Neuronal stem cell (in vitro differentiated cells): ENCODE measurements around the gene ZDHHC6.

Experiments used
- DNase-seq: peaks from one replicate; pipeline ENCODE4 v3.0.0-alpha.2; 2013; ENCODE audit warnings: low spot score
- H2AFZ ChIP-seq: one replicate; pipeline ENCODE4 v1.6.1; 2013; ENCODE audit warnings: mild to moderate bottlenecking, low read length, inconsistent platforms
- H2AK5ac ChIP-seq: 2 replicates; pipeline ENCODE4 v1.6.1; 2013; ENCODE audit warnings: low read depth, mild to moderate bottlenecking, inconsistent platforms, low read length, moderate library complexity, mixed read lengths
- H2BK120ac ChIP-seq: 2 replicates; pipeline ENCODE4 v1.6.1; 2013; ENCODE audit warnings: low read depth, mild to moderate bottlenecking, inconsistent platforms, low read length, moderate library complexity, mixed read lengths
- H2BK12ac ChIP-seq: one replicate; pipeline ENCODE4 v1.6.1; 2013; ENCODE audit warnings: low read length, inconsistent platforms
- H2BK15ac ChIP-seq: 2 replicates; pipeline ENCODE4 v1.6.1; 2013; ENCODE audit warnings: mild to moderate bottlenecking, low read length, inconsistent platforms, mixed read lengths
- H2BK5ac ChIP-seq: one replicate; pipeline ENCODE4 v1.6.1; 2013; ENCODE audit warnings: inconsistent platforms, mild to moderate bottlenecking, low read length, moderate library complexity
- H3K14ac ChIP-seq: one replicate; pipeline ENCODE4 v1.6.1; 2013; ENCODE audit warnings: low read length, inconsistent platforms
- H3K18ac ChIP-seq: 2 replicates; pipeline ENCODE4 v1.6.1; 2013; ENCODE audit warnings: low read length, inconsistent platforms
- H3K23ac ChIP-seq: 2 replicates; pipeline ENCODE4 v1.6.1; 2013; ENCODE audit warnings: low read depth, mild to moderate bottlenecking, mixed read lengths, low read length, inconsistent platforms; ENCODE audit not compliant: poor library complexity
- H3K27ac ChIP-seq: replicated peaks from 3 replicates; pipeline ENCODE4 v1.5.1; 2013; ENCODE audit warnings: low read length, inconsistent platforms
- H3K27me3 ChIP-seq, 3 experiments: 2 replicates each; pipeline ENCODE4 v1.6.1; 2013; ENCODE audit warnings: low read length in 3 of 3, mild to moderate bottlenecking in 2 of 3, inconsistent platforms in 1 of 3, low read depth in 1 of 3, mixed read lengths in 1 of 3, moderate library complexity in 1 of 3; ENCODE audit not compliant: control insufficient read depth in 3 of 3, insufficient read depth in 3 of 3
- H3K36me3 ChIP-seq, 2 donors: replicated peaks in 1 of 2; 2 replicates each; pipeline ENCODE4 v1.6.1; 2013; ENCODE audit warnings: low read length in 2 of 2; ENCODE audit not compliant: control insufficient read depth in 2 of 2, insufficient read depth in 2 of 2
- H3K4ac ChIP-seq: 2 replicates; pipeline ENCODE4 v1.6.1; 2013; ENCODE audit warnings: inconsistent platforms, mild to moderate bottlenecking, low read length, moderate library complexity
- H3K4me1 ChIP-seq, 2 donors: 1 replicate in 1 of 2; 2 replicates in 1 of 2; pipeline ENCODE4 v1.6.1; 2013; ENCODE audit warnings: low read length in 2 of 2, low read depth in 1 of 2; ENCODE audit not compliant: control insufficient read depth in 2 of 2, insufficient read depth in 1 of 2
- H3K4me2 ChIP-seq: one replicate; pipeline ENCODE4 v1.6.1; 2013; ENCODE audit warnings: mild to moderate bottlenecking, low read length, inconsistent platforms; ENCODE audit not compliant: insufficient read depth, poor library complexity, severe bottlenecking
- H3K4me3 ChIP-seq, 2 donors: 2 replicates each; pipeline ENCODE4 v1.5.1; 2013; ENCODE audit warnings: low read length in 2 of 2, mild to moderate bottlenecking in 2 of 2, inconsistent platforms in 1 of 2, moderate library complexity in 1 of 2
- H3K79me1 ChIP-seq: one replicate; pipeline ENCODE4 v1.6.1; 2013; ENCODE audit warnings: low read depth, mild to moderate bottlenecking, inconsistent platforms, low read length, moderate library complexity
- H3K9ac ChIP-seq: one replicate; pipeline ENCODE4 v1.6.1; 2013; ENCODE audit warnings: mild to moderate bottlenecking, low read depth, low read length, inconsistent platforms; ENCODE audit not compliant: poor library complexity
- H3K9me3 ChIP-seq, 2 donors: replicated peaks in 1 of 2; 2 replicates each; pipeline versions ENCODE3 to v1.6.1; 2013; ENCODE audit warnings: low read length in 2 of 2, mild to moderate bottlenecking in 2 of 2, inconsistent platforms in 1 of 2, low read depth in 1 of 2, mixed read lengths in 1 of 2, moderate library complexity in 1 of 2; ENCODE audit not compliant: control insufficient read depth in 2 of 2, insufficient read depth in 1 of 2
- H4K8ac ChIP-seq: one replicate; pipeline ENCODE4 v1.6.1; 2013; ENCODE audit warnings: low read depth, mild to moderate bottlenecking, inconsistent platforms, low read length, moderate library complexity
- H4K91ac ChIP-seq: one replicate; pipeline ENCODE4 v1.6.1; 2013; ENCODE audit warnings: low read length, low read depth, mild to moderate bottlenecking, inconsistent platforms; ENCODE audit not compliant: poor library complexity
- WGBS, 2 donors: extraction: QIAGEN DNeasy Blood & Tissue Kit; methylation state at CpG; one replicate each; pipeline ENCODE4 v1.1.7; 2013; ENCODE audit warnings: missing lambda C conversion rate in 2 of 2, mixed read lengths in 1 of 2; ENCODE audit not compliant: insufficient read length in 2 of 2, insufficient replicate concordance in 1 of 2; ENCODE audit errors: extremely low coverage in 2 of 2; 5-methylcytosine and 5-hydroxymethylcytosine counted together

Gene ZDHHC6

GRCh38 chr10:112442063-112442462 is 4.7 kb downstream of the ZDHHC6 start:
- H2BK120ac ChIP-seq: no peak overlapping the region
- H3K9me3 ChIP-seq: no peaks in the 10 kb centered on the region
- no peak overlapping the region for H2BK15ac ChIP-seq
- no CpG with 5 or more reads among the region's 3 CpGs for WGBS, 2 donors
- DNase-seq: no peak
- no peak overlapping the region for H4K91ac ChIP-seq
- H2BK12ac ChIP-seq: no peak overlapping the region
- no peak overlapping the region for H3K9ac ChIP-seq
- H3K4me1 ChIP-seq: peaks cover 2 to 3% of the 10 kb centered on the region in 2 donors
- no peak overlapping the region for H3K18ac ChIP-seq
- H2AFZ ChIP-seq: no peak overlapping the region
- no peaks in the 10 kb centered on the region for H3K79me1 ChIP-seq
- H2BK5ac ChIP-seq: no peak overlapping the region
- H3K36me3 ChIP-seq: peaks cover 15 to 82% of the 10 kb centered on the region in 2 donors
- no peak overlapping the region for H3K14ac ChIP-seq
- no peak overlapping the region for H3K4me3 ChIP-seq
- H3K4me2 ChIP-seq: no peak overlapping the region
- H3K27ac ChIP-seq: no peak overlapping the region
- no peak overlapping the region for H2AK5ac ChIP-seq
- H3K27me3 ChIP-seq: no peaks in the 10 kb centered on the region
- H3K4ac ChIP-seq: no peak overlapping the region
- H3K23ac ChIP-seq: no peak overlapping the region
- H4K8ac ChIP-seq: no peak overlapping the region

GRCh38 chr10:112441520-112441919 is 5.2 kb downstream of the ZDHHC6 start:
- H2BK15ac ChIP-seq: no peak overlapping the region
- H2BK5ac ChIP-seq: no peak overlapping the region
- no peak overlapping the region for H2AFZ ChIP-seq
- H3K27ac ChIP-seq: no peak overlapping the region
- no peak overlapping the region for H2AK5ac ChIP-seq
- no CpG with 5 or more reads among the region's 1 CpG for WGBS, 2 donors
- H3K4me3 ChIP-seq: no peak overlapping the region
- peaks cover 15 to 87% of the 10 kb centered on the region in 2 donors for H3K36me3 ChIP-seq
- no peak overlapping the region for H3K4ac ChIP-seq
- no peaks in the 10 kb centered on the region for H3K9me3 ChIP-seq
- no peak overlapping the region for H3K4me2 ChIP-seq
- H3K14ac ChIP-seq: no peak overlapping the region
- H3K79me1 ChIP-seq: no peaks in the 10 kb centered on the region
- peaks cover 2 to 3% of the 10 kb centered on the region in 2 donors for H3K4me1 ChIP-seq
- H3K27me3 ChIP-seq: no peaks in the 10 kb centered on the region
- H2BK120ac ChIP-seq: no peak overlapping the region
- H3K9ac ChIP-seq: no peak overlapping the region
- H4K8ac ChIP-seq: no peak overlapping the region
- H3K23ac ChIP-seq: no peak overlapping the region
- no peak for DNase-seq
- H3K18ac ChIP-seq: no peak overlapping the region
- H2BK12ac ChIP-seq: no peak overlapping the region
- no peak overlapping the region for H4K91ac ChIP-seq

GRCh38 chr10:112438356-112438755 is 8.4 kb downstream of the ZDHHC6 start:
- Histone ChIP-seq H3K27me3 (no peaks in the 10 kb centered on the region), H3K4me1 (no peaks in the 10 kb centered on the region), H3K4me3 (no peak overlapping the region), H2BK120ac (no peak overlapping the region), H2AK5ac (no peak overlapping the region), H2AFZ (no peak overlapping the region), H3K18ac (no peak overlapping the region), H3K4me2 (no peak overlapping the region), H3K14ac (no peak overlapping the region), H4K8ac (no peak overlapping the region), H3K36me3 (peaks cover 11 to 97% of the 10 kb centered on the region in 2 donors), H4K91ac (no peak overlapping the region), H2BK15ac (no peak overlapping the region), H3K9ac (no peak overlapping the region), H3K9me3 (no peaks in the 10 kb centered on the region), H2BK5ac (no peak overlapping the region), H2BK12ac (no peak overlapping the region), H3K23ac (no peak overlapping the region), H3K79me1 (no peaks in the 10 kb centered on the region), H3K4ac (no peak overlapping the region), H3K27ac (no peak overlapping the region)
- DNase-seq: no peak
- WGBS, 2 donors: no CpG with 5 or more reads among the region's 4 CpGs

- no peak overlapping the region for H2AFZ ChIP-seq
- no peak overlapping the region for H3K4ac ChIP-seq
- H3K9me3 ChIP-seq: no peaks in the 10 kb centered on the region
- no peak overlapping the region for H3K14ac ChIP-seq
- H3K4me2 ChIP-seq: no peak overlapping the region
- no CpG with 5 or more reads among the region's 2 CpGs for WGBS, 2 donors
- H4K91ac ChIP-seq: no peak overlapping the region
- no peak overlapping the region for H3K27ac ChIP-seq
- no peaks in the 10 kb centered on the region for H3K27me3 ChIP-seq
- H3K36me3 ChIP-seq: peaks cover 15 to 98% of the 10 kb centered on the region in 2 donors
- H3K23ac ChIP-seq: no peak overlapping the region
- no peak overlapping the region for H3K4me3 ChIP-seq
- H2BK5ac ChIP-seq: no peak overlapping the region
- no peak overlapping the region for H2BK12ac ChIP-seq
- H2AK5ac ChIP-seq: no peak overlapping the region
- no peak overlapping the region for H4K8ac ChIP-seq
- H3K9ac ChIP-seq: no peak overlapping the region
- H2BK15ac ChIP-seq: no peak overlapping the region
- H3K79me1 ChIP-seq: no peaks in the 10 kb centered on the region
- H2BK120ac ChIP-seq: no peak overlapping the region
- no peak for DNase-seq
- H3K4me1 ChIP-seq: no peaks in the 10 kb centered on the region
- no peak overlapping the region for H3K18ac ChIP-seq
Observed at GRCh38 chr10:112434988-112435619, 11.6 kb downstream of the ZDHHC6 start.
